Liver (tissue), 9 donors: ENCODE results near the gene PPM1D. TPM values are rescaled to one million over a fixed set of nuclear protein-coding genes. Genes with fewer than 3 reads are reported as not detected.

Experiments used
- DNase-seq: peaks from one replicate; pipeline ENCODE4 v3.0.0-alpha.2; 2017; ENCODE audit warnings: low spot score
- H3K27ac ChIP-seq, 2 donors: one replicate each; pipeline ENCODE4 v1.7.0; 2013; ENCODE audit warnings: inconsistent platforms in 2 of 2, low read length in 2 of 2, control low read depth in 1 of 2, low read depth in 1 of 2, mild to moderate bottlenecking in 1 of 2
- H3K27me3 ChIP-seq, 4 donors: one replicate each; pipeline versions ENCODE4 v1.6.1 to v1.7.0; 2013; ENCODE audit warnings: low read length in 3 of 4, inconsistent platforms in 1 of 4, mild to moderate bottlenecking in 1 of 4, moderate library complexity in 1 of 4; ENCODE audit not compliant: control insufficient read depth in 4 of 4, insufficient read depth in 4 of 4
- H3K36me3 ChIP-seq, 4 donors: one replicate each; pipeline versions ENCODE4 v1.6.1 to v1.7.0; 2013; ENCODE audit warnings: low read length in 3 of 4, mild to moderate bottlenecking in 3 of 4, low read depth in 1 of 4, moderate library complexity in 1 of 4; ENCODE audit not compliant: control insufficient read depth in 4 of 4, insufficient read depth in 3 of 4
- H3K4me1 ChIP-seq, 4 donors: one replicate each; pipeline versions ENCODE4 v1.6.1 to v1.7.0; 2013; ENCODE audit warnings: low read length in 3 of 4, mild to moderate bottlenecking in 3 of 4, moderate library complexity in 1 of 4; ENCODE audit not compliant: control insufficient read depth in 4 of 4, insufficient read depth in 4 of 4
- H3K4me3 ChIP-seq, 3 donors: one replicate each; pipeline versions ENCODE4 v1.6.1 to v1.7.0; 2013; ENCODE audit warnings: low read length in 3 of 3, control low read depth in 1 of 3, low read depth in 1 of 3, mild to moderate bottlenecking in 1 of 3
- H3K9ac ChIP-seq, 2 donors: one replicate each; pipeline ENCODE4 v1.7.0; 2013; ENCODE audit warnings: low read length in 2 of 2, mild to moderate bottlenecking in 2 of 2, moderate library complexity in 2 of 2, control low read depth in 1 of 2, low read depth in 1 of 2
- H3K9me3 ChIP-seq, 4 donors: one replicate each; pipeline versions ENCODE4 v1.6.1 to v1.7.0; 2013; ENCODE audit warnings: low read length in 3 of 4; ENCODE audit not compliant: control insufficient read depth in 4 of 4
- CTCF ChIP-seq: fragments of 150-350 bp; IDR thresholded peaks from 2 replicates; pipeline ENCODE4 v1.5.1; 2017; ENCODE audit warnings: improper control_type of control experiment, low read depth, low read length; ENCODE audit not compliant: missing input control
- EGR1 ChIP-seq, 2 donors: IDR thresholded peaks; 2 replicates each; pipeline ENCODE4 v1.6.1; 2016 to 2018; ENCODE audit warnings: antibody characterized with exemption in 2 of 2, low read depth in 2 of 2
- FOXA1 ChIP-seq: IDR thresholded peaks from 2 replicates; pipeline ENCODE4 v1.6.1; 2016; ENCODE audit warnings: antibody characterized with exemption
- FOXA2 ChIP-seq: IDR thresholded peaks from 2 replicates; pipeline ENCODE4 v1.6.1; 2016; ENCODE audit warnings: antibody characterized with exemption
- GABPA ChIP-seq, 2 donors: IDR thresholded peaks in 1 of 2; conservative IDR thresholded peaks in 1 of 2; 2 replicates each; pipeline ENCODE4 v1.6.1; 2016; ENCODE audit warnings: antibody characterized with exemption in 2 of 2, mild to moderate bottlenecking in 1 of 2, moderate library complexity in 1 of 2
- HNF4A ChIP-seq, 2 donors: conservative IDR thresholded peaks; 2 replicates each; pipeline ENCODE4 v1.6.1; 2016; ENCODE audit warnings: antibody characterized with exemption in 2 of 2, mild to moderate bottlenecking in 2 of 2
- HNF4G ChIP-seq: IDR thresholded peaks from 2 replicates; pipeline ENCODE4 v1.6.1; 2016; ENCODE audit warnings: antibody characterized with exemption
- JUND ChIP-seq, 2 donors: IDR thresholded peaks; 2 replicates each; pipeline ENCODE4 v1.6.1; 2016; ENCODE audit warnings: antibody characterized with exemption in 2 of 2
- MAX ChIP-seq: IDR thresholded peaks from 2 replicates; pipeline ENCODE4 v1.6.1; 2016; ENCODE audit warnings: antibody characterized with exemption
- NR2F2 ChIP-seq: IDR thresholded peaks from 2 replicates; pipeline ENCODE4 v1.6.1; 2016; ENCODE audit warnings: antibody characterized with exemption
- RAD21 ChIP-seq, 2 donors: IDR thresholded peaks; 2 replicates each; pipeline ENCODE4 v1.6.1; 2016; ENCODE audit warnings: antibody characterized with exemption in 2 of 2, mild to moderate bottlenecking in 2 of 2
- REST ChIP-seq: IDR thresholded peaks from 2 replicates; pipeline ENCODE4 v1.6.1; 2016; ENCODE audit warnings: antibody characterized with exemption, mild to moderate bottlenecking
- RXRA ChIP-seq, 2 donors: IDR thresholded peaks; 2 replicates each; pipeline ENCODE4 v1.6.1; 2017 to 2018; ENCODE audit warnings: antibody characterized with exemption in 2 of 2, mild to moderate bottlenecking in 1 of 2
- SP1 ChIP-seq: IDR thresholded peaks from 2 replicates; pipeline ENCODE4 v1.6.1; 2018; ENCODE audit warnings: antibody characterized with exemption, mild to moderate bottlenecking
- TAF1 ChIP-seq: conservative IDR thresholded peaks from 2 replicates; pipeline ENCODE4 v1.6.1; 2016; ENCODE audit warnings: antibody characterized with exemption, mild to moderate bottlenecking
- YY1 ChIP-seq: IDR thresholded peaks from 2 replicates; pipeline ENCODE4 v1.6.1; 2016; ENCODE audit warnings: antibody characterized with exemption, mild to moderate bottlenecking
- ZBTB33 ChIP-seq: IDR thresholded peaks from 2 replicates; pipeline ENCODE4 v1.6.1; 2016; ENCODE audit warnings: antibody characterized with exemption
- WGBS: extraction: QIAGEN DNeasy Blood & Tissue Kit; methylation state at CpG from one replicate; pipeline ENCODE4 v1.1.7; 2013; 5-methylcytosine and 5-hydroxymethylcytosine counted together
- polyA plus RNA-seq, 2 donors: library from polyadenylated mRNA; stranded (reverse) in 1 of 2; unstranded in 1 of 2; fragments of 200-250 nt in 1 of 2; fragments of >200 nt in 1 of 2; fragmentation: Nextera tagmentation in 1 of 2; extraction: Ambion mirVana in 1 of 2; gene quantifications; one replicate each; pipeline versions ENCODE4 v1.2.1 to v1.2.3, GENCODE V29; 2013 to 2015
- total RNA-seq, 2 donors: library from RNA; depleted of rRNA; stranded (reverse); fragments of >200 nt; gene quantifications; one replicate each; pipeline ENCODE4 v1.2.3, GENCODE V29; 2014
- donor health status: healthy.
- donor health status: healthy.
- donor health status: healthy.
- donor health status: healthy.
- donor health status: healthy.

Gene PPM1D
- total and polyA plus RNA-seq, 4 donors = 2.0 to 8.7 (median 5.0) TPM

DNA sequence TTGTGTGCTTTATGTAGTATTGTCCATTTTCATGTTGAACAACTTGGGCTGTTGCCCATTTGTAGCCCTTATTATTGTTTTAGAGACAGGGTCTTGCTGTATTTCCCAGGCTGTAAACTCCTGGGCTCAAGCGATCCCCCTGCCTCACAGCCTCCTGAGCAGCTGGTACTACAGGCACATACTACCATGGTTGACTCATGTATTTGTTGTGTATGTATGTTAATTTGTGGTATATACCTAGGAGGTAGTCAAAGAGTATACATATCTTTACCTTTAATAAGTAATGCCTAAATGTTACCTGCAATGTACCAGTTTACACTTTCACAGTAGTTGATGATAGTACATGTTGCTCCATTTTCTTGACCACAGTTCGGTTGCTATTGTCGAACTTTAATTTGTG lies 18.1 kb downstream of the PPM1D start:
- Histone ChIP-seq H3K9ac (no peak overlapping the region), H3K4me3 (no peak overlapping the region), H3K27ac (no peak overlapping the region), H3K36me3 (no peaks in the 10 kb centered on the region), H3K9me3 (no peaks in the 10 kb centered on the region), H3K27me3 (no peaks in the 10 kb centered on the region), H3K4me1 (no peaks in the 10 kb centered on the region)
- TF ChIP-seq EGR1 (IDR thresholded peaks at IDR 0.05; ENCODE audit: low read depth in 2 of 2) (no peak), HNF4G (no peak), JUND (IDR thresholded peaks at IDR 0.05) (no peak), RXRA (IDR thresholded peaks at IDR 0.05) (no peak), NR2F2 (no peak), FOXA2 (no peak), SP1 (no peak), CTCF (no peak), GABPA (IDR thresholded peaks at IDR 0.05 in 1 of 2, conservative IDR thresholded peaks at IDR 0.05 in 1 of 2) (no peak), YY1 (no peak), RAD21 (IDR thresholded peaks at IDR 0.05) (no peak), TAF1 (no peak), HNF4A (conservative IDR thresholded peaks at IDR 0.05) (no peak)
- no peak for DNase-seq
- 98% methylated on average over 3 of the region's 3 CpGs for WGBS

DNA sequence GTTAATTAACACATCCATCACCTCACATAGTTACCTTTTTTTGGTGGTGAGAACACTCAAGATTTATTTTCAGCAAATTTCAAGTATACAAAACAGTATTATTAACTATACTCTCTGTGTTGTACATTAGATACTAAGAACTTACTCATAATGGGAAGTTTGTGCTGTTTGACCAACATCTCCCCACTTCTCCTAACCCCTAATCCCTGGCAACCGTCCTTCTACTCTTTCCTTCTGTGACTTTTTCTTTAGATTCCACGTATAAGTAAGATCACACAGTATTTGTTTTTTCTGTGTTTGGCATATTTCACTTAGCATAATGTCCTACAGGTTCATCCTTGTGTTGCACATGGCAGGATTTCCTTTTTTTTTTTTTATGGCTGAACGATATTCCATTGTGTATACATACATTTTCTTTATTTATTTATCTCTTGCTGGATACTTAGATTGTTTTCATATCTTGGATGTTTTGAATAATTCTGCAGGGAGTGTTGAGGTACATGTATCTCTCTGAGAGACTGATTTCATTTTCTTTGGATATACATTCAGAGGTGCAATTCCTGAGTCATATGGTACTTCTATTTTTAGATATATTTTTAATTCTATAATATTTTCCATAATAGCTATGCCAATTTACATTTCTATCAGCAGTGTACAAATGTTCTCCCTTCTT lies 19.0 kb downstream of the PPM1D start:
- H3K27me3 ChIP-seq = no peaks in the 10 kb centered on the region
- no peak overlapping the region for H3K27ac ChIP-seq
- no peaks in the 10 kb centered on the region for H3K4me1 ChIP-seq
- DNase-seq = no peak
- H3K36me3 ChIP-seq = no peaks in the 10 kb centered on the region
- no peaks in the 10 kb centered on the region for H3K9me3 ChIP-seq
- TF ChIP-seq HNF4G = no peak
- TF ChIP-seq FOXA1 = no peak
- TF ChIP-seq RXRA (IDR thresholded peaks at IDR 0.05) = no peak
- TF ChIP-seq EGR1 (IDR thresholded peaks at IDR 0.05; ENCODE audit: low read depth in 2 of 2) = no peak
- TF ChIP-seq JUND (IDR thresholded peaks at IDR 0.05) = no peak
- no peak for TF ChIP-seq TAF1
- WGBS = 73% methylated on average over 3 of the region's 3 CpGs
- H3K9ac ChIP-seq = no peak overlapping the region
- no peak overlapping the region for H3K4me3 ChIP-seq

GRCh38 chr17:60622961-60623360 lies 23.0 kb downstream of the PPM1D start:
- Histone ChIP-seq H3K4me1 (no peaks in the 10 kb centered on the region), H3K9me3 (no peaks in the 10 kb centered on the region), H3K27ac (no peak overlapping the region), H3K9ac (no peak overlapping the region), H3K36me3 (peaks cover 0 to 3% (median 0%) of the 10 kb centered on the region in 4 donors), H3K4me3 (no peak overlapping the region), H3K27me3 (no peaks in the 10 kb centered on the region)
- TF ChIP-seq NR2F2 (no peak), GABPA (IDR thresholded peaks at IDR 0.05 in 1 of 2, conservative IDR thresholded peaks at IDR 0.05 in 1 of 2) (no peak), TAF1 (no peak), RAD21 (IDR thresholded peaks at IDR 0.05) (no peak), EGR1 (IDR thresholded peaks at IDR 0.05; ENCODE audit: low read depth in 2 of 2) (no peak), ZBTB33 (no peak), RXRA (IDR thresholded peaks at IDR 0.05) (no peak), CTCF (no peak), MAX (no peak), REST (no peak)
- 98% methylated on average over 2 of the region's 2 CpGs for WGBS
- DNase-seq = no peak
